Sciatic nerve (tissue), 2 donors: Measurements from ENCODE around the gene BCL2L2. TPM values are rescaled to one million over a fixed set of nuclear protein-coding genes. Genes with fewer than 3 reads are reported as not detected.
A peak's percentile ranks its signal among the peaks of the same experiment; 100 is the strongest.
"Not testable (repeated sequence)": the region's sequence is repeated elsewhere in the genome, so short reads cannot be mapped to it uniquely, and the experiment has no call there.

Source experiments
- ATAC-seq: fragments of 200-7000 bp; cut with Tn5 transposase; one replicate; pipeline ENCODE4 v1.9.1; 2020; ENCODE audit warnings: mild to moderate bottlenecking, moderate library complexity
- DNase-seq: peaks from one replicate; pipeline ENCODE4 v3.0.0-alpha.2; 2020; ENCODE audit warnings: low spot score
- intact Hi-C: fragments of 100-400 bp; cut with DNase I; formaldehyde crosslinking; loops from one replicate; pipeline ENCODE4 v1.14.2; 2022
- total RNA-seq: library from RNA; stranded (reverse); fragmentation: NEBNext Ultra II Directional; extraction: Animal tissue kit (Norgen Biotek cat#: 25700); gene quantifications from one replicate; pipeline ENCODE4 v1.2.1, GENCODE V29; 2021
- donor health status: DM: no; HTN: no; CAD: no.
- donor health status: DM: no; HTN: no; CAD: no.

BCL2L2 gene
- total RNA-seq, 1 donor from 2014 or later = 56.5 TPM

DNA sequence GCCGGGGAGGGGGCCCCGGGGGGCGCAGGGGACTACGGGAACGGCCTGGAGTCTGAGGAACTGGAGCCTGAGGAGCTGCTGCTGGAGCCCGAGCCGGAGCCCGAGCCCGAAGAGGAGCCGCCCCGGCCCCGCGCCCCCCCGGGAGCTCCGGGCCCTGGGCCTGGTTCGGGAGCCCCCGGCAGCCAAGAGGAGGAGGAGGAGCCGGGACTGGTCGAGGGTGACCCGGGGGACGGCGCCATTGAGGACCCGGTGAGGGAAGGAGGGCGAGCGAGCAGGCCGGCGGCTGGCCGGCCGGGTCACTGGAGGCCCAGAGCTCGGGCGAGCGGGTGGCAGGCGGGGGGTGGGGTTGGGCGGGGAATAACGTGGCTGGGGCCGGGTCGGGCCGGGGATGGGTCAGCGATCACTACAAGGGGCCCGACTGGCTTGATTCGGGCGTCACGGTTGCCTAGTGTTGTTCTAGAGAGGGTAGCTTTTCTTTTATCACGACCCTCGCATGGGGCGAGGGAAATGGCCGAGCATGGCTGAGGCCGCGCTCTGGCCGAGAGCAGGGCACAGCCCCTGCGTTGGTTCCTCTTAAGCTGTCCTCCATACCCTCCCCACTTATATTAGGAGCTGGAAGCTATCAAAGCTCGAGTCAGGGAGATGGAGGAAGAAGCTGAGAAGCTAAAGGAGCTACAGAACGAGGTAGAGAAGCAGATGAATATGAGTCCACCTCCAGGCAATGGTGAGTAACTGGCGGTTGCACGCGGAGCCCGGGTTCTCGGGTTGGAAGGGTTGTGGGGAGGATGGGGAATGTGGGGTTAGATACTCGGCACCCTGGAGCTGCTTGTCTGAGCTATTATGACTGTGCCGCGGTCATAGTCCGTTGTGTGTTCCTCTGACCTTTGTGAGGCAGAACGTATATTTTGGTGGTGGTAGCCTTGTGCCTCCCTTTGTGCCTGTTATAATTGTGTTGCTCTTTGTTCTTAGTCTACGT is 15.2 kb downstream of the BCL2L2 start:
- intact Hi-C loops = loop anchor here (10.0 kb wide), 2 partner anchors 143 to 243 kb away; partner anchors contain the start of genes AP1G2 and NGDN
- DNase-seq = peak; percentile 82
- ATAC-seq = no peak

DNA sequence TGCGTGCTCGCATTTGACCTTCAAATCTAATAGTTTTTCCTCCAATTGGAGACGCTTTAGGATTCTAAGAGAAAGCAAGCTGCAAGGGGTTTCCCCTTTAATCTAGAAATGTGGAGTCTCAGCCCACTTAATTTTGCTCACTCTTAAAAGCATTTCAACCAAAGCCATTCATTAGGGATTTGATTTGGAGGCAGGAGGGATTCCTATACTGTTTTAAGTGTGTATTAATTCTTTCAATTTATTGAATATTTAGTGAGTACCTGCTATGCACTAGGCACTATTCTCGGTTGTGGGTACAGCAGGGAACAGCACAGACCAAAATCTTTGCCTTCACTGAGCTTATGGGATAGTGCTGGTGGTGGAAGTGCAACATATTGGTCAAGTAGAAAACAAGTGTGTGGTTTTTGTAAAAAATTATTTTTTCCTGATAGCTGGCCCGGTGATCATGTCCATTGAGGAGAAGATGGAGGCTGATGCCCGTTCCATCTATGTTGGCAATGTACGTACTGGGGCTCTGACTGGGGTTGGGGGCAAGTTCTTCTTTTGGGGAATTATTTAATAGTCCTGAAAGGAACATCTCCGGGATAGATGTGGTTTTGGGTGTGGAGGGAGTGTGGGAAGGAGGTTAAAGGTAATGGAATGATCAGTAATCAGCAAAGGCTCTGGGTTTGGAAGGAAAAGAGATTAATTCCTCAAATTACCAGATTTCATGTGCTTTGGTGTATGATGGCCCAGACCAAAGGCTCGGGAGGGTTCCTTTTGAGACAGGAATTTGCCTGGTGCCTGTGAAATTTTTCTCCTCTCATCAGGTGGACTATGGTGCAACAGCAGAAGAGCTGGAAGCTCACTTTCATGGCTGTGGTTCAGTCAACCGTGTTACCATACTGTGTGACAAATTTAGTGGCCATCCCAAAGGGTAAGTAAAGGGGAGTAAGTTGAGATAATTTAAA is 16.2 kb downstream of the BCL2L2 start:
- intact Hi-C loops = loop anchor here (10.0 kb wide), 2 partner anchors 142 to 242 kb away; partner anchors contain the start of genes AP1G2 and NGDN
- no peak for ATAC-seq
- no peak for DNase-seq

DNA sequence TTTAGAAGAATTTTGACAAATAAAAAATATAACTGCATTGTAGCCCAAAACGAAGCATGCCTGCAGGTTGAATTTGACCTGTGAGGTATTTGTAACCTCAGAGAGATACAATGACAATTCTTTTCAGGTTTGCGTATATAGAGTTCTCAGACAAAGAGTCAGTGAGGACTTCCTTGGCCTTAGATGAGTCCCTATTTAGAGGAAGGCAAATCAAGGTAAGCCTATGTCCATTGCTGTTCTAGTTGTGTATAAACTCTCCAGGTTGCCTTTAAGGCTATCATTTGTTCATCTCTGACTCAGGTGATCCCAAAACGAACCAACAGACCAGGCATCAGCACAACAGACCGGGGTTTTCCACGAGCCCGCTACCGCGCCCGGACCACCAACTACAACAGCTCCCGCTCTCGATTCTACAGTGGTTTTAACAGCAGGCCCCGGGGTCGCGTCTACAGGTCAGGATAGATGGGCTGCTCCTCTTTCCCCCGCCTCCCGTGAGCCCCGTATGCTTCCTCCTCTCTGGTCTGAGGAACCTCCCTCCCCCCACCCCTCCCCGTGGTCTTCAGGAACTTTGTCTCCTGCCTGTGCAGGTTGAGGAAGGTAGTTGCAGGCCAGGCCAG is 17.3 kb downstream of the BCL2L2 start:
- no peak for ATAC-seq
- intact Hi-C loops = loop anchor here (10.0 kb wide), 2 partner anchors 141 to 241 kb away; partner anchors contain the start of genes AP1G2 and NGDN

DNA sequence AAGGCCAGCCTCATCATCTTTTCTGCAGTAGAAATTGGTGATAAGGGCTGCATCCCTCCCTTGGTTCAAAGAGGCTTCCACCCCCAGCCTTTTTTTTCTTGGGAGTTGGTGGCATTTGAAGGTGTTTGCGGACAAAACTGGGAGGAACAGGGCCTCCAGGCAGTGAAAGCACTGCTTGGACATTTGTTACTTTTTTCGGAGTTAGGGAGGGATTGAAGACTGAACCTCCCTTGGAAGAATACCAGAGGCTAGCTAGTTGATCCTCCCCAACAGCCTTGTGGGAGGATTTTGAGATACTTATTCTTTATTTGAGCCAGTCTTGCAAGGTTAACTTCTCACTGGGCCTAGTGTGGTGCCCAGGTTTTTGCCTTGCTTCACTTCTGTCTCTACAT is 17.8 kb downstream of the BCL2L2 start:
- ATAC-seq = no peak
- intact Hi-C loops = loop anchor here (10.0 kb wide), 2 partner anchors 140 to 240 kb away; partner anchors contain the start of genes AP1G2 and NGDN

More for the DNA sequence above, 17.3 kb downstream of the BCL2L2 start:
- DNase-seq = no peak

DNA sequence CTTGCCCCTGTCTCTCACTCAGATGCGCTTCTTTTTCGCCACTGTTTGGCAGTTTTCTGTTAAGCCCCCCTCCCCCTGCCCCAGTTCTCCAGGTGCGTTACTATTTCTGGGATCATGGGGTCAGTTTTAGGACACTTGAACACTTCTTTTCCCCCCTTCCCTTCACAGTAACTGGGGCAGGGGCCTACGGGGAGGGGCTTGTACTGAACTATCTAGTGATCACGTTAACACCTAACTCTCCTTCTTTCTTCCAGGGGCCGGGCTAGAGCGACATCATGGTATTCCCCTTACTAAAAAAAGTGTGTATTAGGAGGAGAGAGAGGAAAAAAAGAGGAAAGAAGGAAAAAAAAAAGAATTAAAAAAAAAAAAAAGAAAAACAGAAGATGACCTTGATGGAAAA is 18.4 kb downstream of the BCL2L2 start:
- intact Hi-C loops = loop anchor here (10.0 kb wide), 2 partner anchors 140 to 240 kb away; partner anchors contain the start of genes AP1G2 and NGDN
- no peak for DNase-seq
- ATAC-seq = no peak

More for the DNA sequence above, 17.8 kb downstream of the BCL2L2 start:
- DNase-seq = no peak

DNA sequence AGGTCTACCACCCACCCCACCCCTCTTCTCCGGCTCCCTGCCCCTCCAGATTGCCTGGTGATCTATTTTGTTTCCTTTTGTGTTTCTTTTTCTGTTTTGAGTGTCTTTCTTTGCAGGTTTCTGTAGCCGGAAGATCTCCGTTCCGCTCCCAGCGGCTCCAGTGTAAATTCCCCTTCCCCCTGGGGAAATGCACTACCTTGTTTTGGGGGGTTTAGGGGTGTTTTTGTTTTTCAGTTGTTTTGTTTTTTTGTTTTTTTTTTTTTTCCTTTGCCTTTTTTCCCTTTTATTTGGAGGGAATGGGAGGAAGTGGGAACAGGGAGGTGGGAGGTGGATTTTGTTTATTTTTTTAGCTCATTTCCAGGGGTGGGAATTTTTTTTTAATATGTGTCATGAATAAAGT is 19.1 kb downstream of the BCL2L2 start:
- ATAC-seq, DNase-seq: not testable (repeated sequence)
- intact Hi-C loops = loop anchor here (10.0 kb wide), 2 partner anchors 139 to 239 kb away; partner anchors contain the start of genes AP1G2 and NGDN

DNA sequence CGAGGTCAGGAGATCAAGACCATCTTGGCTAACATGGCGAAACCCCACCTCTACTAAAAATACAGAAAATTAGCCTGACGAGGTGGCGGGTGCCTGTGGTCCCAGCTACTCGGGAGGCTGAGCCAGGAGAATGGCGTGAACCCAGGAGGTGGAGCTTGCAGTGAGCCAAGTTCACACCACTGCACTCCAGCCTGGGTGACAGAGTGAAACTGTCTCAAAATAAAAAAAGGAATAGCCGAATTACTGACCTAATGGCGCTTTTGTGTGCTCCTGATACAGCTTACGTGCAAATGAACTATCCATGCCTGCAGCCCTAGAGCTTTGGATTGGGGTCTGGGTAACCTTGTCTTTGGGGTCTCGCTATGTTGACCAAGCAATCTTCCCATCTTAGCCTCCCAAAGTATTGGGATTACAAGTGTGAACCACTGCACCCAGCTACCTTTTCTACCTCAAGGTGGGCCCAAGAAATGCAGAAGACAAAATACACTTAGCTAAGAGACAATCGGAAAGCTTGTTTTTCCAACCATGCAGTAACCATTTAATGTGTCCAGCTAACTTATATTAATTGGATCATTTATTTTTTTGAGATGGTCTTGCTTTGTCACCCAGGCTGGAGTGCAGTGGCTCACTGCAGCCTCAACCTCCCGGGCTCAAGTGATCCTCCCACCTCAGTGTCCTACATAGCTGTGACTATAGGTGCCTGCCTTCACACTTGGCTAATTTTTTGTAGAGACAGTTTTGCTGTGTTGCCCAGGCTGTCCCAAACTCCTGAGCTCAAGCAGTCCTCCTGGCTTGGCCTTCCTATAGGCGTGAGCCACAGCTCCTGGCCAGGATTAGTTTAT is 20.1 kb downstream of the BCL2L2 start:
- no peak for ATAC-seq
- DNase-seq = no peak
- intact Hi-C loops = loop anchor here (10.0 kb wide), 2 partner anchors 138 to 238 kb away; partner anchors contain the start of genes AP1G2 and NGDN

DNA sequence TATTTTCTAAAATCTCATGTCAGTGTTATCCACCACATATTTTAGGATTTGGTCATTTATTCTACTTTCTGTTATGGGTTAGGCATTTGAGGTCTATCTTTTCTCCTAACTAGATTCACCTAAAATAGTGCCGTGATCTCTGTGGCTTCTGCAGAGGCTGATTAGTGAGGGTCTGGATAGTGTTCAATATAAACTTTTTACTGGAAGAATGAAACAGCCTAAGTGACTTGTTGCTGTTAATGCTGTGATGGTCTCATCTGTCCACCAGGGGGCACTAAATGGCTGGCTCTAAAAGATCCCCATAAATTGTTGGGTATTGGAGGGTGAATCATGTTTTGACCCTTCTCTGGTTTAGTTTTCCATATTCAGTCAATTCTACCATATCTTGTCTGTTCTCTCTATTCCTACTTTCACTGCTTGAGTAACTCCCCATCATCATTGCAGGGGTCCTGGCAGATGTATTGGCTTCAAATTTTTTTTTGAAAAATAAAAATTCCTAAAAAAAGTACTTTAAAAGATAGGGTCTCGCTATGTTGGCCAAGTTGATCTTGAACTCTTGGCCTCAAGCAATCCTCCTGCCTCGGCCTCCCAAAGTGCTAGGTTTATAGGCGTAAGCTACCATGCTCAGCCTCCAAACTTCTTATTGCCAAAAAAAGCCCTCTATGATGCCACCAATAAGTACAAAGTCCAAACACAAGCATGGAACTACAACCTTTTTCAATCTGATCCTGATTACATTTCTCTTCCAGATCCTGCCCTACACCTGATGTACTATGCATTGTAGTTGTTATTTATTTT is 21.5 kb downstream of the BCL2L2 start:
- peak; percentile 83 for ATAC-seq
- intact Hi-C loops = loop anchor here (2.0 to 10.0 kb wide), 3 partner anchors 53 to 237 kb away; partner anchors contain the start of genes AP1G2 and NGDN
- DNase-seq = peak; percentile 84

DNA sequence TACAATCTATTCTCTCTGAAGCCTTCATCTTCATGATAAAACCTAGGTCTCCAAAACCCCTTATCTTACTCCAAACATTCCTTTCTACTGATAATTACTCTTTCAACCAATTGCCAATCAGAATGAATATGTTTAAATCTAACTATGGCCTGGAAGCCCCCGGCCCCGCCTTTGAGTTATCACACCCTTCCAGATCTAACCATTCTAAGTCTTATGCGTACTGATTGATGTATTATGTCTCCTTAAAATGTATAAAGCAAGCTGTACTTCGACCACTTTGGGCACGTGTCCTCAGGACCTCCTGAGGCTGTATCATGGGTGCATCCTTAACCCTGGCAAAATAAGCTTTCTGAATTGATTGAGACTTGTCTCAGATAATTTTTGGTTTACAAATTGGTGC is 29.0 kb downstream of the BCL2L2 start:
- DNase-seq (no peak), ATAC-seq (no peak)
- intact Hi-C loops = no loop called here

DNA sequence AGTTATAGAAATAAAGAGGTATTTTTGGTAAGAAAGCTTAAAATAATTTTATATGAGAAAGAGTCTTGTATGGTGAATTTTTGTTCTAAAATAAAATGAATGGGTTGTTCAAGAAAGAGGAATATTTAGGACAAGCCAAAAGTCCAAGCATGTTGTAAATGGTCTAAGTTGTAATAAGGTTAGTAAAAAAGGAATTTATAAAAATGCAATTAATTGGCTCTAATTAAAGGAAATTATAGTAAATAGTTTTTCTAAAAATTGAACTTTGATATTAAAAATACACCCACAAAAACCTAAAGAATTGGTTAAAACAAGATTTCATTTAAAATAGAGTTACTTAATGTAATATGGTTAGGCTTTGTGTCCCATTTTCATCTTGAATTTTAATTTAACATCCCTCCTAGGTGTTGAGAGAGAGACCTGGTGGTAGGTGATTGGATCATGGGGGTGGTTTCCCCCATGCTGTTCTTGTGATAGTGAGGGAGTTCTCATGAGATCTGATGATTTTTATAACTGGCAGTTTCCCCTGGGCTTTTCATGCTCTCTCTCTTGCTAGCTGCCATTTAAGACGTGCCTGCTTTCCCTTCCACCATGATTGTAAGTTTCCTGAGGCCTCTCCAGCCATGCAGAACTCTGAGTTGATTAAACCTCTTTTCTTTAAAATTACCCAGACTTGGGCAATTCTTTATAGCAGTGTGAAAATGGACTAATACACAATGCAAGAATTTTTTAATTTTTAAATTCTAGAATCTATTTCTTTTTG is 33.1 kb downstream of the BCL2L2 start:
- DNase-seq (no peak), ATAC-seq (no peak)
- intact Hi-C loops = no loop called here

DNA sequence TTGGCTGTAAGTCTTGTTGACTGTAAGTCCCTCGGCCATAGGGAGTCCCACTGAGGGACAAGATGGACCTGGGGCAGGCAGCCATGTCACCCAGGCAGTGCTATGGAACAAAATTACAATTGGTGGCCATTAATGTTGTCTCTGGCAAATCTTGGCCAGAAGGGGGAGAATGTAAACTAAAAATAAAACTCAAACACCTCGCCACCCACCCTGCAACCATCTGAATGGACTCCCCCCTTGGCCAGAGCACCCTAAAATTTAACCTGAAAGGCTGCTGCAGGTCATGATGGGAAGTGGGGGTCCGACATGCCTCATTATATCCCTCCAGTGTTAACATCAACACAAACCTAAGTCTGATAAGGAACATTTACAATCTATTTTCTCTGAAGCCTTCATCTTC is 37.8 kb downstream of the BCL2L2 start:
- ATAC-seq (no peak), DNase-seq (no peak)
- intact Hi-C loops = no loop called here

DNA sequence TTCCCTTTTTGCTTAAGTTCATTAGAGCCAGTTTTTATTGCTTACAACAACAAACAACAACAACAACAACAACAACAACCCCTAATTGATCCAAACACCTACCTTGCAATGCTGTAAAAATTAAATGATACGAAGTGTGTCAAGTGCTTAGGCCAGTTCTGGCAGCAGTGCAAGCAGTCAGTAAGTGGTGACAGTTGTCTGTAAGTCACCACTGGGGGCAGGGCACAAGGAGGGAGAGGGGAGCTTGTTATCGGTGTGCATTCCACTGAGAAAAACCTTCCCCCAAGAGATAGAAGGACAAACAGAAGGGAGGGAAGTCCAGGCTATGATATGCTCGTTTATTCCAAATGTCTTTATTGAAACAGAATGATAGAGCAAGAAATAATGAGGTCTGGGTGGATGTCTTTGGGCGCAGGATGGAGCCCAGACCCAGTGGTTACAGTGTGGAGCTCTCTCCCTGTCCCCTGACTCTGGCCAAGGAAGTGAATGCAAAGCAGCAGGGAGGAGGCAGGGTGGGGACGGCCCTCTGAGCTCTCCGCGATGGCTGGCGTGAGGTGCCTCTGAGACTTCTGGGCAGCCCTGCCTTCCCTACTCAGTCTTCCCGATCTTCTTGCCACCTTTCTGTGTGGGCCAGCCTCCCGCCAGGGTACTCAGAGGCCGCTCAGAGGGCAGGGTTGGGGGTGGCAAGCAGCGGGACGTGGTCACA is 39.5 kb downstream of the BCL2L2 start:
- intact Hi-C loops = no loop called here
- peak; percentile 9 for ATAC-seq
- no peak for DNase-seq

DNA sequence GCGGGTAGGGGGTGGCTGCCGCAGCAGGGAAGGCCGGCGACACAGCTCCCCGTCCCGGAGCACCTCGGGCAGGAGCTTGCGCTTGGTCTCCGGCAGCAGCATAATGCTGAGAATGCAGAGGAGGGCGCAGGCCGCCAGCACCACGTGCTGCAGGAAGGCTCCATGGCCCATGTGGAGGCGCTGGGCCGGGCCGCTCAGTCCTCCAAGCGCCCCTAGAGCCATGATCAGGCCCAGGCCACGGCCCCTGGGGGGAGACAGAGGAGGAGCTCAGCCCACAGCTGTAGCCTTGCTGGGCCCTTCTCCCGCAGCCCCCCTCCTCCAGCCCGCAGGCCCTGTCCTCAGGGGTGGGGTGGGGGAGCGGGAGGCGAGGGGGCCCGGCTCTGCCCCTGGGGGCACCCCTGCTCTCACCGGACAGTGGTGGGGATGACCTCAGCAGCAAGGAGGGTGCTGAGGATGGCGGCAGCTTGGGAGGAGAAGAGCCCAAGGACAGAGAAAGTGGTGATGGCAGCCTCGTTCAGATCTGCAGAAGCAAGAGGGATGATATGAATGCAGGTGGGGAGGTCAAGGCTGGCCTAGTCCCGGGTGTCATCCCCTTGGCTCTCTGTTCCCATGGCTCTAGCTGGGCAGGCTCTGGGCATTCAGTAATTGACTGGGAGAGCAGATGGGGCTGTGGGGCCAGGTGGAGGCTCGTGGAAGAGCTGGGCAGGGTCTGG is 40.2 kb downstream of the BCL2L2 start:
- ATAC-seq (peak; percentile 28), DNase-seq (no peak)
- intact Hi-C loops = no loop called here

DNA sequence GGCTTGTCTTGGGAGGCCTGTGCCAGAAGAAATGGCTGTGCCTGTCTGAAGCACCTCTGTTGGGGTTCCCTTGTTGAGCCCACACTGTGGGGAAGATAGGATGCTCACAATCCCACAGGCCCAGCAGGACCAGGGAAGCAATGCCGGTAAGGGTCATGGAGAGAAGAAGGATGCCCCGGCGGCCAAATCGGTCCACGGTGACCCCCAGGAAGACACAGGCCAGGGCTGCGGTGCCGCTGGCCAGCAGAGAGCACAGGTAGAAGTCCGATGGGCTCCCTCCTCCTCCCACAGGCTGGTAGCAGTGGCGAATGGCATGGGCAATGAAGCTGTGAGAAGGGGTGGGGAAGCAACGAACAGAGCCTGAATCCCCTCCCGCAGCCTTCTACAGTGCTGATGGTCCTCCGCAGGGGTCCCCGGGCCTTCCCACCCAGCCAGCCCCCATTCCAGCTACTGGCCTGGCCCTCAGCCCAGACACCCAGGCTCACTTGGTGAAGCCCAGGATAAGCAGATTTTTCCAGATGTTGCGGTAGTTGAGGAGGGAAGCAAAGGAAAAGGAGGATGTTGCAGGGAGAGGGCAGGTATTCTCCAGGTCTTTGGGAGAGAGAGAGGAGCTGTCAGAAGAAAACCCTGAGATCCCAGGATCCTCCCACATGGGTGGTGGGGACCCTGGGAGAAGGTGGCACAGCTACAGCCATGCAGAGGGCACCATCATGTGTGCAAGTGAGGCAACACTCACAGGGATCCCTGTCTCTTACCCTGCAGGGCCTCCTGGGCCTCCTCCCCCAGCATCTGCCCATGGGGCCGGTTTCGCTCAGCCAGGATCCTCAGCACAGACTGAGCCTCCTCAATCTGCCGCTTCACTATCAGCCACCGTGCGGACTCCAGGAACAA is 41.0 kb downstream of the BCL2L2 start:
- ATAC-seq = no peak
- DNase-seq = no peak
- intact Hi-C loops = no loop called here
